Right cardiac atrium (tissue), 5 donors: ENCODE results near the gene ENO1. TPM values are rescaled to one million over a fixed set of nuclear protein-coding genes. Genes with fewer than 3 reads are reported as not detected.

Experiments
- ATAC-seq, 2 donors: fragments of 200-7000 bp; cut with Tn5 transposase; one replicate each; pipeline versions ENCODE4 v1.8.0 to v1.9.1; 2020; ENCODE audit warnings: moderate library complexity in 2 of 2, mild to moderate bottlenecking in 1 of 2
- DNase-seq, 3 donors: peaks; one replicate each; pipeline ENCODE4 v3.0.0-alpha.2; 2020
- H3K27ac ChIP-seq: one replicate; pipeline ENCODE4 v1.5.1; 2013; ENCODE audit warnings: mild to moderate bottlenecking, low read length, control low read depth, moderate library complexity
- H3K27me3 ChIP-seq: one replicate; pipeline ENCODE4 v1.6.1; 2013; ENCODE audit not compliant: control insufficient read depth, insufficient read depth
- H3K4me1 ChIP-seq: one replicate; pipeline ENCODE4 v1.6.1; 2013; ENCODE audit warnings: low read length; ENCODE audit not compliant: control insufficient read depth, insufficient read depth
- H3K4me3 ChIP-seq: one replicate; pipeline ENCODE4 v1.5.1; 2013; ENCODE audit warnings: low read length, control low read depth
- H3K9me3 ChIP-seq: one replicate; pipeline ENCODE4 v1.6.1; 2013; ENCODE audit warnings: low read length; ENCODE audit not compliant: control insufficient read depth
- WGBS: extraction: QIAGEN DNeasy Blood & Tissue Kit; methylation state at CpG from one replicate; pipeline ENCODE4 v1.1.7; 2013; 5-methylcytosine and 5-hydroxymethylcytosine counted together
- intact Hi-C, 4 donors: fragments of 100-400 bp; cut with DNase I; formaldehyde crosslinking; loops; one replicate each; pipeline versions ENCODE4 v1.11.0 to v1.14.0; 2022 to 2023
- polyA plus RNA-seq: library from polyadenylated mRNA; stranded (reverse); fragments of 200-250 nt; gene quantifications from one replicate; pipeline ENCODE4 v1.2.3, GENCODE V29; 2013
- total RNA-seq, 4 donors: library from RNA; stranded (reverse); fragmentation: NEBNext Ultra II Directional; extraction: Animal tissue kit (Norgen Biotek cat#: 25700); gene quantifications; one replicate each; pipeline ENCODE4 v1.2.1, GENCODE V29; 2021
- donor health status: healthy with polysubstance abuse.
- donor health status: DM: no; HTN: yes; CAD: no.
- donor health status: DM: no; HTN: no; CAD: no.
- donor health status: DM: no; HTN: yes; CAD: no; lungs with severe emphysema.
- donor health status: DM: yes; HTN: yes; CAD: no.

Gene ENO1
- total and polyA plus RNA-seq, 5 donors = 138 to 335 (median 205) TPM

- intact Hi-C loops = no loop called here
- DNase-seq (peak in 1 of 3 donors; percentile 67), ATAC-seq (peak; percentile 3 to 25)
- Histone ChIP-seq H3K27ac (peak overlapping the region; percentile 1), H3K9me3 (no peaks in the 10 kb centered on the region), H3K4me3 (no peak overlapping the region), H3K27me3 (no peaks in the 10 kb centered on the region), H3K4me1 (peaks cover 4% of the 10 kb centered on the region)
- 64% methylated on average over 12 of the region's 12 CpGs for WGBS
These were observed 19.4 kb downstream of the ENO1 start for GRCh38 chr1:8858888-8859706.

GRCh38 chr1:8858112-8858668, 20.3 kb downstream of the ENO1 start:
- peak; percentile 48 to 79 for ATAC-seq
- DNase-seq = no peak
- no peak overlapping the region for H3K4me3 ChIP-seq
- no peaks in the 10 kb centered on the region for H3K27me3 ChIP-seq
- H3K4me1 ChIP-seq = peaks cover 4% of the 10 kb centered on the region
- peak overlapping the region; percentile 18 for H3K27ac ChIP-seq
- no peaks in the 10 kb centered on the region for H3K9me3 ChIP-seq
- 21% methylated on average over 2 of the region's 2 CpGs for WGBS
- intact Hi-C loops = no loop called here

- Histone ChIP-seq H3K27ac (no peak overlapping the region), H3K4me1 (peaks cover 4% of the 10 kb centered on the region), H3K4me3 (no peak overlapping the region), H3K27me3 (no peaks in the 10 kb centered on the region), H3K9me3 (no peaks in the 10 kb centered on the region)
- intact Hi-C loops = no loop called here
- 89% methylated on average over 14 of the region's 14 CpGs for WGBS
- no peak for ATAC-seq
- DNase-seq = no peak
These were observed 21.6 kb downstream of the ENO1 start for GRCh38 chr1:8856689-8857412.

- ATAC-seq (no peak), DNase-seq (no peak)
- H3K27ac ChIP-seq = peak overlapping the region; percentile 23
- no peaks in the 10 kb centered on the region for H3K27me3 ChIP-seq
- 87% methylated on average over 7 of the region's 7 CpGs for WGBS
- H3K4me1 ChIP-seq = peaks cover 3% of the 10 kb centered on the region
- intact Hi-C loops = no loop called here
- no peaks in the 10 kb centered on the region for H3K9me3 ChIP-seq
- no peak overlapping the region for H3K4me3 ChIP-seq
These were observed 24.2 kb downstream of the ENO1 start for GRCh38 chr1:8854240-8854639.

- Histone ChIP-seq H3K9me3 (no peaks in the 10 kb centered on the region), H3K27ac (no peak overlapping the region), H3K4me3 (no peak overlapping the region), H3K4me1 (peaks cover 5% of the 10 kb centered on the region), H3K27me3 (no peaks in the 10 kb centered on the region)
- no peak for ATAC-seq
- no peak for DNase-seq
- intact Hi-C loops = no loop called here
- WGBS = 96% methylated on average over 5 of the region's 5 CpGs
These were observed 27.4 kb downstream of the ENO1 start for GRCh38 chr1:8851060-8851459.

- intact Hi-C loops = loop anchor here (10.0 kb wide), 4 partner anchors 104 to 294 kb away; no protein-coding TSS in a partner anchor
- 26% methylated on average over 19 of the region's 19 CpGs for WGBS
- peak; percentile 93 to 97 (median 97) for DNase-seq
- Histone ChIP-seq H3K4me1 (peaks cover 11% of the 10 kb centered on the region), H3K9me3 (no peaks in the 10 kb centered on the region), H3K4me3 (no peak overlapping the region), H3K27me3 (no peaks in the 10 kb centered on the region), H3K27ac (peak overlapping the region; percentile 8)
- ATAC-seq = peak; percentile 97
These were observed 29.7 kb downstream of the ENO1 start for GRCh38 chr1:8848663-8849386.

GRCh38 chr1:8847990-8848389, 30.5 kb downstream of the ENO1 start:
- H3K27ac ChIP-seq = no peak overlapping the region
- H3K9me3 ChIP-seq = no peaks in the 10 kb centered on the region
- peaks cover 11% of the 10 kb centered on the region for H3K4me1 ChIP-seq
- H3K27me3 ChIP-seq = no peaks in the 10 kb centered on the region
- ATAC-seq = no peak
- H3K4me3 ChIP-seq = no peak overlapping the region
- WGBS = 57% methylated on average over 5 of the region's 5 CpGs
- DNase-seq = no peak
- intact Hi-C loops = loop anchor here (10.0 kb wide), 4 partner anchors 103 to 293 kb away; no protein-coding TSS in a partner anchor

- Histone ChIP-seq H3K9me3 (no peaks in the 10 kb centered on the region), H3K27ac (no peak overlapping the region), H3K27me3 (no peaks in the 10 kb centered on the region), H3K4me1 (peaks cover 11% of the 10 kb centered on the region), H3K4me3 (no peak overlapping the region)
- DNase-seq = no peak
- intact Hi-C loops = loop anchor here (10.0 kb wide), 4 partner anchors 101 to 291 kb away; no protein-coding TSS in a partner anchor
- ATAC-seq = no peak
- 41% methylated on average over 4 of the region's 4 CpGs for WGBS
These were observed 32.2 kb downstream of the ENO1 start for GRCh38 chr1:8846263-8846662.

GRCh38 chr1:8845104-8846097, 33.1 kb downstream of the ENO1 start:
- Histone ChIP-seq H3K4me1 (peaks cover 11% of the 10 kb centered on the region), H3K4me3 (no peak overlapping the region), H3K27ac (no peak overlapping the region), H3K9me3 (no peaks in the 10 kb centered on the region), H3K27me3 (no peaks in the 10 kb centered on the region)
- intact Hi-C loops = loop anchor here (10.0 kb wide), 4 partner anchors 101 to 291 kb away; no protein-coding TSS in a partner anchor
- 86% methylated on average over 21 of the region's 21 CpGs for WGBS
- DNase-seq (no peak), ATAC-seq (no peak)
